Activated CD4-positive, alpha-beta T cell treated with anti-CD3 and anti-CD28 coated beads, Interleukin-2, amount 10 ng/mL, durations not matched to agents 7 days and 5 days (primary cell): ENCODE results near the gene KIFC3. TPM values are rescaled to one million over a fixed set of nuclear protein-coding genes. Genes with fewer than 3 reads are reported as not detected.

Experiments used
- CTCF ChIA-PET: fragments of 350-600 bp; sonication (Branson Sonifier 250); formaldehyde crosslinking; loops from one replicate; lab custom pipeline; 2021; ENCODE audit warnings: antibody characterized with exemption; lab: Charles Lee
- POLR2A ChIA-PET: fragments of 350-600 bp; sonication (Branson Sonifier 250); formaldehyde crosslinking; loops from one replicate; lab custom pipeline; 2021; ENCODE audit warnings: antibody characterized with exemption; lab: Charles Lee
- DNase-seq: peaks from one replicate; pipeline ENCODE4 v3.0.0-alpha.2; 2020
- H3K27ac Mint-ChIP-seq: one replicate; pipeline ENCODE4 v1.8.0; 2021; ENCODE audit warnings: mild to moderate bottlenecking, moderate library complexity, mixed read lengths
- H3K27me3 Mint-ChIP-seq: one replicate; pipeline ENCODE4 v1.8.0; 2021; ENCODE audit warnings: mixed read lengths
- H3K36me3 Mint-ChIP-seq: one replicate; pipeline ENCODE4 v1.8.0; 2021; ENCODE audit warnings: low read depth, mixed read lengths
- H3K4me1 Mint-ChIP-seq: one replicate; pipeline ENCODE4 v1.8.0; 2021; ENCODE audit warnings: mixed read lengths
- H3K4me3 Mint-ChIP-seq: one replicate; pipeline ENCODE4 v1.8.0; 2021; ENCODE audit warnings: mild to moderate bottlenecking, moderate library complexity, mixed read lengths
- H3K9me3 Mint-ChIP-seq: one replicate; pipeline ENCODE4 v1.8.0; 2021; ENCODE audit warnings: mixed read lengths
- total RNA-seq, 2 experiments: library from RNA; stranded (reverse); gene quantifications; one replicate each; pipeline ENCODE4 v1.2.3, GENCODE V29; 2021

Gene KIFC3
- total RNA-seq, 2 experiments from 2014 or later, result not detected

GRCh38 chr16:57755061-57755684, 47.1 kb downstream of the KIFC3 start:
- no peaks in the 10 kb centered on the region for H3K9me3 Mint-ChIP-seq
- no peaks in the 10 kb centered on the region for H3K4me1 Mint-ChIP-seq

GRCh38 chr16:57754354-57755060, 47.8 kb downstream of the KIFC3 start:
- POLR2A ChIA-PET, result no interaction called here
- CTCF ChIA-PET, result interaction anchor here (0.6 kb wide), 1 partner anchor 749 kb away, joined by 3 read pairs; no protein-coding TSS in a partner anchor
- Mint-ChIP-seq H3K9me3 (no peaks in the 10 kb centered on the region), H3K27ac (no peak overlapping the region), H3K4me1 (no peaks in the 10 kb centered on the region), H3K4me3 (no peak overlapping the region), H3K36me3 (peaks cover 2% of the 10 kb centered on the region), H3K27me3 (no peaks in the 10 kb centered on the region)
- DNase-seq, result no peak

More at GRCh38 chr16:57755061-57755684, 47.1 kb downstream of the KIFC3 start:
- peaks cover 2% of the 10 kb centered on the region for H3K36me3 Mint-ChIP-seq
- H3K4me3 Mint-ChIP-seq, result no peak overlapping the region
- ChIA-PET POLR2A (no interaction called here), CTCF (interaction anchor here (0.6 kb wide), 1 partner anchor 750 kb away, joined by 3 read pairs; no protein-coding TSS in a partner anchor)
- H3K27me3 Mint-ChIP-seq, result no peaks in the 10 kb centered on the region
- no peak for DNase-seq
- H3K27ac Mint-ChIP-seq, result no peak overlapping the region

GRCh38 chr16:57753448-57754353, 48.6 kb downstream of the KIFC3 start:
- no peak for DNase-seq
- POLR2A ChIA-PET, result no interaction called here
- Mint-ChIP-seq H3K4me3 (no peak overlapping the region), H3K9me3 (no peaks in the 10 kb centered on the region), H3K27me3 (no peaks in the 10 kb centered on the region), H3K36me3 (peaks cover 2% of the 10 kb centered on the region), H3K27ac (no peak overlapping the region), H3K4me1 (no peaks in the 10 kb centered on the region)
- CTCF ChIA-PET, result no interaction called here

- Mint-ChIP-seq H3K4me1 (no peaks in the 10 kb centered on the region), H3K27me3 (no peaks in the 10 kb centered on the region), H3K36me3 (peaks cover 2% of the 10 kb centered on the region), H3K9me3 (no peaks in the 10 kb centered on the region), H3K4me3 (no peak overlapping the region), H3K27ac (no peak overlapping the region)
- DNase-seq, result no peak
- CTCF ChIA-PET, result no interaction called here
- POLR2A ChIA-PET, result no interaction called here
Measured at GRCh38 chr16:57752581-57753447, 49.5 kb downstream of the KIFC3 start.

- ChIA-PET POLR2A (no interaction called here), CTCF (interaction anchor here (0.6 to 1.2 kb wide), 2 partner anchors 40 to 160 kb away, joined by 3 read pairs; no protein-coding TSS in a partner anchor)
- Mint-ChIP-seq H3K27me3 (no peaks in the 10 kb centered on the region), H3K27ac (no peak overlapping the region), H3K4me3 (no peak overlapping the region), H3K36me3 (peaks cover 2% of the 10 kb centered on the region), H3K4me1 (no peaks in the 10 kb centered on the region), H3K9me3 (no peaks in the 10 kb centered on the region)
- no peak for DNase-seq
Measured at GRCh38 chr16:57752203-57752580, 50.1 kb downstream of the KIFC3 start.

- no peak for DNase-seq
- H3K27me3 Mint-ChIP-seq, result no peaks in the 10 kb centered on the region
- CTCF ChIA-PET, result interaction anchor here (0.6 to 1.2 kb wide), 3 partner anchors 40 to 159 kb away, joined by 3 read pairs; no protein-coding TSS in a partner anchor
- no peaks in the 10 kb centered on the region for H3K4me1 Mint-ChIP-seq
- POLR2A ChIA-PET, result no interaction called here
- peaks cover 2% of the 10 kb centered on the region for H3K36me3 Mint-ChIP-seq
- no peak overlapping the region for H3K27ac Mint-ChIP-seq
- H3K9me3 Mint-ChIP-seq, result no peaks in the 10 kb centered on the region
- H3K4me3 Mint-ChIP-seq, result no peak overlapping the region
Measured at GRCh38 chr16:57751539-57752202, 50.6 kb downstream of the KIFC3 start.

GRCh38 chr16:57750796-57751538, 51.3 kb downstream of the KIFC3 start:
- Mint-ChIP-seq H3K27me3 (no peaks in the 10 kb centered on the region), H3K9me3 (no peaks in the 10 kb centered on the region)

GRCh38 chr16:57749856-57750452, 52.3 kb downstream of the KIFC3 start:
- H3K27ac Mint-ChIP-seq, result no peak overlapping the region
- H3K4me1 Mint-ChIP-seq, result no peaks in the 10 kb centered on the region

More at GRCh38 chr16:57750796-57751538, 51.3 kb downstream of the KIFC3 start:
- Mint-ChIP-seq H3K27ac (no peak overlapping the region), H3K4me3 (no peak overlapping the region), H3K36me3 (no peaks in the 10 kb centered on the region), H3K4me1 (no peaks in the 10 kb centered on the region)
- ChIA-PET CTCF (interaction anchor here (0.6 to 1.2 kb wide), 3 partner anchors 41 to 61 kb away, joined by 3 to 4 read pairs (median 3); no protein-coding TSS in a partner anchor), POLR2A (no interaction called here)
- DNase-seq, result no peak

GRCh38 chr16:57749101-57749692, 53.1 kb downstream of the KIFC3 start:
- H3K27ac Mint-ChIP-seq, result no peak overlapping the region
- no peaks in the 10 kb centered on the region for H3K36me3 Mint-ChIP-seq
- H3K9me3 Mint-ChIP-seq, result no peaks in the 10 kb centered on the region
- ChIA-PET CTCF (interaction anchor here (1.1 to 1.7 kb wide), 2 partner anchors 13 to 17 kb away, joined by 3 to 6 read pairs; partner anchors contain the start of gene KATNB1), POLR2A (interaction anchor here (0.6 kb wide), 1 partner anchor 23 kb away, joined by 4 read pairs; no protein-coding TSS in a partner anchor)
- H3K4me3 Mint-ChIP-seq, result no peak overlapping the region
- no peak for DNase-seq
- H3K4me1 Mint-ChIP-seq, result no peaks in the 10 kb centered on the region
- no peaks in the 10 kb centered on the region for H3K27me3 Mint-ChIP-seq

More at GRCh38 chr16:57749856-57750452, 52.3 kb downstream of the KIFC3 start:
- ChIA-PET CTCF (no interaction called here), POLR2A (no interaction called here)
- Mint-ChIP-seq H3K36me3 (no peaks in the 10 kb centered on the region), H3K9me3 (no peaks in the 10 kb centered on the region), H3K27me3 (no peaks in the 10 kb centered on the region), H3K4me3 (no peak overlapping the region)
- no peak for DNase-seq

- Mint-ChIP-seq H3K9me3 (no peaks in the 10 kb centered on the region), H3K4me1 (no peaks in the 10 kb centered on the region), H3K27ac (no peak overlapping the region), H3K36me3 (no peaks in the 10 kb centered on the region), H3K27me3 (no peaks in the 10 kb centered on the region), H3K4me3 (no peak overlapping the region)
- ChIA-PET CTCF (interaction anchor here (1.1 to 1.7 kb wide), 2 partner anchors 12 to 18 kb away, joined by 3 to 6 read pairs; partner anchors contain the start of gene KATNB1), POLR2A (interaction anchor here (0.6 kb wide), 1 partner anchor 23 kb away, joined by 4 read pairs; no protein-coding TSS in a partner anchor)
- DNase-seq, result no peak
Measured at GRCh38 chr16:57748596-57748995, 53.7 kb downstream of the KIFC3 start.
